HUES6 (cell line): ENCODE data around the gene C22orf42.

Experiments
- H3K27ac ChIP-seq: 2 replicates; pipeline ENCODE4 v1.7.0; 2013; ENCODE audit warnings: low read depth, mild to moderate bottlenecking, low read length, inconsistent platforms
- H3K27me3 ChIP-seq: 2 replicates; pipeline ENCODE4 v1.6.1; 2013; ENCODE audit warnings: low read length; ENCODE audit not compliant: control insufficient read depth, insufficient read depth
- H3K36me3 ChIP-seq: 2 replicates; pipeline ENCODE4 v1.6.1; 2013; ENCODE audit warnings: low read length; ENCODE audit not compliant: control insufficient read depth, insufficient read depth
- H3K4me1 ChIP-seq: 2 replicates; pipeline ENCODE4 v1.6.1; 2013; ENCODE audit warnings: low read length; ENCODE audit not compliant: control insufficient read depth, insufficient read depth
- H3K4me3 ChIP-seq: 2 replicates; pipeline ENCODE4 v1.5.1; 2013; ENCODE audit warnings: low read depth, low read length
- H3K9ac ChIP-seq: one replicate; pipeline ENCODE4 v1.6.1; 2013; ENCODE audit warnings: mild to moderate bottlenecking, low read length
- H3K9me3 ChIP-seq: 2 replicates; pipeline ENCODE4 v1.6.1; 2013; ENCODE audit warnings: low read depth, low read length; ENCODE audit not compliant: control insufficient read depth, insufficient read depth

The C22orf42 gene

GRCh38 chr22:32158712-32159533 lies at the start of gene C22orf42:
Gene C22orf42, minus strand, starts transcription at chr22:32159303. Its CDS starts 88 bp downstream, at chr22:32159215.
- Histone ChIP-seq H3K4me3 (no peak within 1 kb of the TSS), H3K4me1 (peaks cover under 1% of the 10 kb centered on the region; the same call in 1 of the 2 replicates), H3K9me3 (no peaks in the 10 kb centered on the region), H3K9ac (no peak within 1 kb of the TSS), H3K36me3 (no peaks in the 10 kb centered on the region), H3K27ac (no peak within 1 kb of the TSS), H3K27me3 (no peaks in the 10 kb centered on the region)

- H3K27me3 ChIP-seq: peaks cover 25% of the 10 kb centered on the region
- no peaks in the 10 kb centered on the region for H3K36me3 ChIP-seq
- H3K9me3 ChIP-seq: no peaks in the 10 kb centered on the region
- no peak overlapping the region for H3K4me3 ChIP-seq
- no peak overlapping the region for H3K9ac ChIP-seq
- H3K27ac ChIP-seq: no peak overlapping the region
- peaks cover 13% of the 10 kb centered on the region for H3K4me1 ChIP-seq
Observed at GRCh38 chr22:32208681-32209080, 49.6 kb upstream of the C22orf42 start.

- no peaks in the 10 kb centered on the region for H3K36me3 ChIP-seq
- H3K4me3 ChIP-seq: no peak overlapping the region
- H3K27ac ChIP-seq: no peak overlapping the region
- no peaks in the 10 kb centered on the region for H3K9me3 ChIP-seq
- H3K9ac ChIP-seq: no peak overlapping the region
- peaks cover 31% of the 10 kb centered on the region for H3K27me3 ChIP-seq
- H3K4me1 ChIP-seq: peaks cover 13% of the 10 kb centered on the region
Observed at GRCh38 chr22:32207971-32208480, 48.9 kb upstream of the C22orf42 start.

DNA sequence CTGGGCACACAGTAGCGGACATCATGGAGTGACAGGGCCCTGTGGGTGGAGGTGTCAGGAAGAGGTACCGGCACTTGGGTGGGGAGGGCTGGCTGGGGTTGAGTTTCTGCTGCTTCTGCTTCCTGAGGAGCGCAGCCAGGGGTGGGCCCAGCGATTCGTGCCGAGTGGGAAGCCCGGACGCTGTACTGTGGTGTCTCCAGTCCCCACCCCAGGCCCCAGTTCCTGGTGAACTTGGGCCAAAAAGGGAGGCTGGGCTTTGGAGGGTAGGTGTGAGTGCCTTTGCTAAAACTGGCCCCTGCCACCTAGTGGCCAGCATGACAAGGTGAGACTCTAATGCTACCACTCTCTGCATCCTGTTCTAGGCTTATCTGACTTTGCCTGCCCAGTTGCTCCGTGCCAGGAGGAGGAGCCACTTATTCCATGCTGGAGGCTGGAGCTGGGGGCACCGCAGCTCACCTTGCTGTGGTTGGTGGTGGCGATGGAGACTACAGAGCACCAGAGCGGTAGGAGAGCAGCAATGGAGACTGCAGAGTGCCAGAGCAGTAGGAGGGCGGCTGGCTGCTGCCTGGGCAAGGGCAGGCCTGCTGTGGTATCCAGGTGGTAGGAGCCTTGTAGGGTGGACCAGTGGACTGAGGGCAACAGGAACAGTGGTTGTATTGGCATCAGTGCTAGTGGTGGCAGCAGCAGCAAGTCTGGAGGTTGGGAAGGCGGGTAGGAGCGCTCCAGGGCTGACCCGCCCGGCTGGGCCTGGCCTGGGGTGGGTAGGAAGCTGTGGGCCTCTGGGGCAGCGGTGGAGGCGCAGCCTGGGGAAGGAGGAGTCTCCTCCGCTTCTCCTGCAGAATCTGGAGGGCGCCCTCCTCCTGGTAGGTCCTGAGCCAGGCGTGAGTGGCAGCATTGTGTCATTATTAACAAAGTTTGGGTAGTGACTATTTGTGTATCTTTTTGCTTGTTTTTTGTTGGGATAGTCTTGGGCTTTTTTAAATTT lies 48.0 kb upstream of the C22orf42 start:
- Histone ChIP-seq H3K27me3 (peaks cover 41% of the 10 kb centered on the region), H3K9me3 (no peaks in the 10 kb centered on the region), H3K36me3 (no peaks in the 10 kb centered on the region), H3K9ac (no peak overlapping the region), H3K4me1 (peaks cover 13% of the 10 kb centered on the region), H3K27ac (no peak overlapping the region), H3K4me3 (peak overlapping the region; percentile 19; the same call in 1 of the 2 replicates)

DNA sequence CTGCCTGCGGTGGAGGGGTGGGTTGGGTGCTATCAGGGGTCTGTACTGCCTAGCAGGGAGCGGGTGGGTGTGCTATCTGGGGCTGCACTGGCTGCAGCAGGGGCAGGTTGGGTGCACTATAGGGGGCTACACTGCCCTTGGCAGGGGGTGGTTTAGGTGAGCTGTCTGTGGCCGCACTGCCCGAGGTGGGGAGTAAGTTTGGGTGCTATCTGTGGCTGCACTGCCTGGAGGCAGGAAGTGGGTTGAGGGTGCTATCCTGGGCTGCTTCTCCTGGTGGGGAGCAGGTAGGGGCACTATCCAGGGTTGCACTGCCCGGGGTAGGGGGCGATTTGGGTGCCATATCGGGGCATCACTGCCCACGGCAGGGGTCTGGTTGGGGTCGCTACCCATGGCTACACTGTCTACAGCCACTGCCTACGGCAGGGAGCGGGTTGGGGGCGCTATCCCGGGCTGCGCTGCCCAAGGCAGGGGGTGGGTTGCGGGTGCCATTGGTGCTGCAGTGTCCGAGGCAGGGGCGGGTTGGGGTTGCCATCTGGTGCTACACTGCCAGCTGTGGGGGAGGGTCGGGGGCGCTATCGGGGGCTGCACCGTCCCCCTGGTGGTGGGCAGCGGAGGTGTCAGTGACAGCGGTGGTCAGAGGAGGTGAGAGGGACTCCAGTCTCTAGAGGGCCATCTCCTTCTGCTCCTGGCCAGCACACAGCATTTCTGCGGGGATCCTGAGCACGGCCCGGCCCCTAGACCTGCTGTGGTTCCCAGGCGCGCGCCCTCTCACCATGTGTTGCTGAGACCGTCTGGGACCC lies 47.1 kb upstream of the C22orf42 start:
- Histone ChIP-seq H3K27me3 (peaks cover 43% of the 10 kb centered on the region), H3K9ac (no peak overlapping the region), H3K4me1 (peaks cover 13% of the 10 kb centered on the region)

DNA sequence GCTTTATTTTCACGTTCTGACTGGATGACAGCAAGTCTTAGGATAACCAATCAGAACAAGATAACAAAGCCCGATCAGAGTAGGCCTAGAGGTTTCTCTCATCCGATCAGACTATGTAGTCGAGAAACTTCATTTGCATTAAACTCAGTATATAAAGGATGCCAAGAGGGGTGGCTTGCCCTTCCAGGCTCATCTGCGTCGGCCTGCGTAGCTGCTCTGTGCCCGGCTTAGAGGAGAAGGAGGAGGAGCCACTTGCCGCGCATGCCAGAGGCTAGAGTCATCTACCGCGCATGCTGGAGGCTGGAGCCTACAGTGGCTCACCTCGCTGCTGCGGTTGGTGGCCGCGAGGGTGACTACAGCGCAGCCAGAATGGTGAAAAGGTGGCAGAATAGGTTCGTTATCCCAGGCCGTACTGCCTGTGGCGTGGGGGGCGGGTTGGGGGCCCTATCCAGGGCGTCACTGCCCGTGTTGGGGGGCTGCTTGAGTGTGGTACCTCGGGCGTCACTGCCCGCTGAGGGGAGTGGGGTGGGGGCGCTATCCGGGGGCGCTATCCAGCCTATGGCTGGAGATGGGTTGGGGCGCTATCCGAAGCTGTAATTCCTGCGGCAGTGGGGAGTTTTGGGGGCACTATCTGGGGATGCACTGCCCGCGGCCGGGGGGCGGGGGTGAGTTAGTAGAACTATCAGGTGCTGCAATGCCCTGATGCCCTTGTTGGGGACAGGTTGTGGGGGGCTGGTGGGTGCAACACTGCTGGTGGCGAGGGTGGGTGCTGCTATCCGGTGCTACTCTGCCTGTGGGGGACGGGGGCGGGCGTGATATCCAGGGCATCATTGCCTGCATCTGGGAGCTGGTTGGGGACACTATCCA lies 46.0 kb upstream of the C22orf42 start, which contains the start of gene RFPL2:
TSS of gene RFPL2 (minus strand) at position 218 of the 867 bp plus-strand sequence. CDS start 2,622 bp downstream, outside the sequence.
- peaks cover 43% of the 10 kb centered on the region for H3K27me3 ChIP-seq
- no peaks in the 10 kb centered on the region for H3K9me3 ChIP-seq
- peak within 1 kb of the TSS; percentile 5 for H3K9ac ChIP-seq
- H3K27ac ChIP-seq: no peak within 1 kb of the TSS
- peaks cover 13% of the 10 kb centered on the region for H3K4me1 ChIP-seq
- H3K36me3 ChIP-seq: no peaks in the 10 kb centered on the region
- H3K4me3 ChIP-seq: peak within 1 kb of the TSS; percentile 60

More for the DNA sequence above, 47.1 kb upstream of the C22orf42 start:
- no peaks in the 10 kb centered on the region for H3K36me3 ChIP-seq
- H3K27ac ChIP-seq: no peak overlapping the region
- peak overlapping the region; percentile 19; the same call in 1 of the 2 replicates for H3K4me3 ChIP-seq
- H3K9me3 ChIP-seq: no peaks in the 10 kb centered on the region

DNA sequence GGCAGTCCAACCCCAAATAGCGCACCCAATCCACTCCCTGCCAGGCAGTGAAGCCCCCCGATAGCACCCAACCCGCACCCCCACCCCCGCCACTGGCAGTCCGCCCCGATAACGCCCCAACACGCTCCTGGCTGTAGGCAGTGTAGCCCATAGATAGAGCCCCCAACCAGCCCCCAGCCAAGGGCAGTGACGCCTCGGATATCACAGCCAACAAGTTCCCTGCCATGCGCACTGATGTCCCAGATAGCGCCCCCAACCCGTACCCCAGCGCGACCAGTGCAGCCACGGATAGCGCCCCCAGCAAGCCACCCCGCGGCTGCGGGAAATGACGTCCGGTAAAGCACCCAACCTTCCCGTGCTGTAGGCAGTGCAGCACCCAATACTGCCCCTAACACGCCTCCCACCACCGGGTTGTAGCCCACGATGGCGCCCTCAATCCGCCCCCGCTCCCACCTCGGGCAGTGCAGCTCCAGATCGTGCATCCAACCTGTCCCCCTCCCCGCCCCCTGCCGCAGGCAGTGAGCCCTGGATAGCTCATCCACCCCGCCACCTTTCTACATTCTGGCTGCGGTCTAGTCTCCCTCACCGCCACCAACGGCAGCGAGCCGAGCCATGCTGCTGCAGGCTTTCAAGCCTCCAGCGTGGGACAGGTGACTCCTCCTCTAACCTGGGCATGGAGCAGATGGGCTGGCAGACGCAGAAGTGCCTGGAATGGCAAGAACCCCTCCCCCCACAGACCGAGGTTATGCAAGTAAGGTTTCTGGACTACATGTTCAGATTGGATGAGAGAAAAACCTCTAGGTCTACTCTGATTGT lies 45.1 kb upstream of the C22orf42 start:
- Histone ChIP-seq H3K27ac (no peak overlapping the region), H3K4me3 (peak overlapping the region; percentile 60), H3K36me3 (no peaks in the 10 kb centered on the region), H3K9ac (peak overlapping the region; percentile 5), H3K4me1 (peaks cover 13% of the 10 kb centered on the region), H3K9me3 (no peaks in the 10 kb centered on the region), H3K27me3 (peaks cover 43% of the 10 kb centered on the region)

DNA sequence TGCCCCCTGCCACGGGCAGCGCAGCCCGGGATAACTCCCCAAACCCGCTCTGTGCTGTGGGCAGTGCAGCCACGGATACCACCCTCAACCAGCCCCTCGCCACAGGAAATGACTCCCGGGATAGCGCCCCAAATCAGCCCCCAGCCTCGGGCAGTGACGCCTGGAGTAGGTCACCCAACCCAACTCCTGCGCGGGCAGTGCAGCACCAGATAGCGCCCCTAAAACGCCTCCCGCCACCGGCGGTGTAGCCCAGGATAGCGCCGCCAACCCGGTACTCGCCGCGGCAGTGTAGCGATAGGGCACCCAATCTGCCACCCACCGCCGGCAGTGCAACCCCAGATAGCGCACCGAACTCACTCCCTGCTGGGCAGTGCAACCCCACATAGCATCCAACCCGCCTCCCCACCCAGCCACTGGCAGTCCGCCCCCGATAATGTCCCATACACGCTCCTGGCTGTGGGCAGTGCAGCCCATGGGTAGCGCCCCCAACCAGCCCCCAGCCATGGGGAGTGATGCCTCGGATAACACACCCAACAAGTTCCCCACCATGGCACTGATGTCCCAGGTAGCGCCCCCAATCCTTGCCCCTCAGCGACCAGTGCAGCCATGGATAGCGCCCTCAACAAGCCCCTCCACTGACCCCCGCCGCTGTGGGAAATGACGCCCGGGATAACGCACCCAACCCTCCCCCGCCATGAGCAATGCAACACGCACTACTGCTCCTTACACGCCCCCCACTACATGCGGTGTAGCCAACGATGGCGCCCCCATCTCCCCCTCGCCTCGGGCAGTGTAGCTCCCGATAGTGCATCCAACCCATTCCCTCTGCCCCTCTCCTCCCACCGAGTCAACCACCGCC lies 44.3 kb upstream of the C22orf42 start:
- Histone ChIP-seq H3K9me3 (no peaks in the 10 kb centered on the region), H3K4me1 (peaks cover 13% of the 10 kb centered on the region), H3K4me3 (peak overlapping the region; percentile 60; the same call in 1 of the 2 replicates), H3K36me3 (no peaks in the 10 kb centered on the region), H3K9ac (no peak overlapping the region), H3K27ac (no peak overlapping the region), H3K27me3 (peaks cover 43% of the 10 kb centered on the region)
